Heart left ventricle (tissue), 16 donors: ENCODE results near the gene SCN4B. TPM values are rescaled to one million over a fixed set of nuclear protein-coding genes. Genes with fewer than 3 reads are reported as not detected.

Experiments
- ATAC-seq, 4 donors: fragments of 200-7000 bp; cut with Tn5 transposase; one replicate each; pipeline ENCODE4 v1.9.1; 2020 to 2022; ENCODE audit warnings: moderate library complexity in 4 of 4, mild to moderate bottlenecking in 3 of 4, moderate number of reproducible peaks in 1 of 4
- DNase-seq, 5 donors: peaks; one replicate each; pipeline ENCODE4 v3.0.0-alpha.2; 2020
- H3K27ac ChIP-seq, 12 donors: fragments of 200-600 bp; sonication (generic) in 4 of 12; one replicate each; pipeline versions ENCODE4 v1.5.0 to v1.8.0; 2016 to 2022; ENCODE audit warnings: mild to moderate bottlenecking in 2 of 12
- H3K27me3 ChIP-seq, 9 donors: fragments of 200-600 bp; sonication (generic) in 2 of 9; one replicate each; pipeline versions ENCODE4 v1.5.1 to v1.8.0; 2016 to 2022; ENCODE audit warnings: mild to moderate bottlenecking in 3 of 9
- H3K36me3 ChIP-seq, 9 donors: fragments of 200-600 bp; sonication (generic) in 2 of 9; one replicate each; pipeline versions ENCODE4 v1.5.0 to v1.8.0; 2018 to 2022; ENCODE audit warnings: mild to moderate bottlenecking in 2 of 9
- H3K4me1 ChIP-seq, 12 donors: fragments of 200-600 bp; sonication (generic) in 4 of 12; one replicate each; pipeline versions ENCODE4 v1.5.0 to v1.8.0; 2016 to 2022; ENCODE audit warnings: mild to moderate bottlenecking in 3 of 12
- H3K4me3 ChIP-seq, 12 donors: fragments of 200-600 bp; sonication (generic) in 4 of 12; one replicate each; pipeline versions ENCODE4 v1.5.0 to v1.8.0; 2017 to 2022; ENCODE audit warnings: mild to moderate bottlenecking in 9 of 12, moderate library complexity in 4 of 12
- H3K9me3 ChIP-seq, 12 donors: fragments of 200-600 bp; sonication (generic) in 4 of 12; one replicate each; pipeline versions ENCODE4 v1.5.0 to v1.8.0; 2016 to 2022; ENCODE audit warnings: mild to moderate bottlenecking in 1 of 12
- CTCF ChIP-seq, 12 donors: fragments of 200-600 bp; sonication (generic) in 4 of 12; IDR thresholded peaks; one replicate each; pipeline versions ENCODE4 v1.5.0 to v1.8.0; 2018 to 2022; ENCODE audit warnings: antibody characterized with exemption in 12 of 12, mild to moderate bottlenecking in 5 of 12
- POLR2A ChIP-seq, 2 donors: fragments of 450-650 bp; IDR thresholded peaks; one replicate each; pipeline ENCODE4 v1.6.1; 2017; ENCODE audit warnings: antibody characterized with exemption in 2 of 2, mild to moderate bottlenecking in 2 of 2, moderate library complexity in 2 of 2
- WGBS, 4 donors: extraction: QIAGEN DNeasy Blood & Tissue Kit in 2 of 4; methylation state at CpG; one replicate each; pipeline versions ENCODE4 v1.1.5 to v1.1.7; 2013 to 2018; 5-methylcytosine and 5-hydroxymethylcytosine counted together
- intact Hi-C, 10 donors: fragments of 100-400 bp; cut with DNase I; formaldehyde crosslinking; loops; one replicate each; pipeline versions ENCODE4 v1.11.1 to v1.14.2; 2022
- polyA plus RNA-seq, 2 donors: library from polyadenylated mRNA; stranded (reverse); fragments of 200-250 nt; gene quantifications; one replicate each; pipeline ENCODE4 v1.2.3, GENCODE V29; 2013
- total RNA-seq, 9 donors: library from RNA; depleted of rRNA in 2 of 9; stranded (reverse); fragments of >200 nt in 2 of 9; fragmentation: NEBNext Ultra II Directional in 3 of 9; extraction: Animal tissue kit (Norgen Biotek cat#: 25700) in 3 of 9; gene quantifications; one replicate each; pipeline versions ENCODE4 v1.1.0 to v1.2.4, GENCODE V29; 2016 to 2023
- donor health status: ischemic (EF 13 %, LVEDD 7.1; RV severe dilation, severe dysfunction).
- donor health status: healthy with polysubstance abuse.
- donor health status: DM: no; HTN: yes; CAD: no.
- donor health status: DM: no; HTN: no; CAD: no.
- donor health status: ischemic (EF 25% LVEDD 6.9; RV normal size, moderate dysfunction).
- donor health status: ischemic (EF 25% LVEDD 5.7; RV mildly dilated, moderate dysfunction).
- donor health status: healthy.
- donor health status: DM: yes; HTN: yes; CAD: no.
- donor health status: ischemic (EF 35%, LVEDD 5.7; RV mildly dilated, moderate dysfunction).
- donor health status: nonischemic (EF 11% LVEDD 7.7; RV severe dilation, severe dysfunction).
- donor health status: DM: yes; HTN: yes; CAD: no.
- donor health status: PGD.
- donor health status: ischemic (EF 29% LVEDD 5.4; RV normal size, mild dysfunction).
- donor health status: nonischemic (EF 23%, LVEDD 6.1; RV moderate dilation, normal function).

The SCN4B gene
- total and polyA plus RNA-seq, 11 donors: 2.1 to 16.9 (median 11.9) TPM

- Histone ChIP-seq H3K4me3 (peak within 1 kb of the TSS; percentile 31 to 80 (median 54)), H3K27ac (peak within 1 kb of the TSS; percentile 47 to 95 (median 88)), H3K36me3 (no peaks in the 10 kb centered on the region), H3K9me3 (no peaks in the 10 kb centered on the region), H3K4me1 (peaks cover 3 to 39% (median 20%) of the 10 kb centered on the region in 12 donors), H3K27me3 (peaks cover 0 to 3% (median 0%) of the 10 kb centered on the region in 9 donors)
- TF ChIP-seq CTCF (IDR thresholded peaks at IDR 0.05) (no peak), POLR2A (IDR thresholded peaks at IDR 0.05) (no peak)
- no peak for DNase-seq
- WGBS, 4 donors: 14 to 19% (median 16%) methylated on average over 14 of the region's 14 CpGs
- intact Hi-C loops: no loop called here
- ATAC-seq: peak; percentile 37 to 60 (median 48)
Measured at GRCh38 chr11:118175993-118176777, 23.6 kb upstream of the SCN4B start, which contains the start of gene SCN2B. TSS of gene SCN2B (minus strand) at chr11:118176639. CDS start at chr11:118176431, 208 bp downstream.

- Histone ChIP-seq H3K4me3 (peak overlapping the region; percentile 31 to 80 (median 54)), H3K4me1 (peaks cover 3 to 41% (median 20%) of the 10 kb centered on the region in 12 donors), H3K36me3 (no peaks in the 10 kb centered on the region), H3K27me3 (peaks cover 0 to 8% (median 0%) of the 10 kb centered on the region in 9 donors), H3K9me3 (no peaks in the 10 kb centered on the region), H3K27ac (peak overlapping the region; percentile 47 to 95 (median 88))
- ATAC-seq (peak; percentile 36 to 71 (median 65)), DNase-seq (peak in 2 of 5 donors; percentile 39 to 47)
- intact Hi-C loops: no loop called here
- TF ChIP-seq CTCF (IDR thresholded peaks at IDR 0.05) (no peak), POLR2A (IDR thresholded peaks at IDR 0.05) (peak in 1 of 2 donors; percentile 17)
- WGBS, 4 donors: 34 to 45% (median 43%) methylated on average over 13 of the region's 13 CpGs
Measured at GRCh38 chr11:118175031-118175992, 22.7 kb upstream of the SCN4B start.

- peaks cover 3 to 43% (median 18%) of the 10 kb centered on the region in 12 donors for H3K4me1 ChIP-seq
- no peak overlapping the region for H3K4me3 ChIP-seq
- TF ChIP-seq POLR2A (IDR thresholded peaks at IDR 0.05): no peak
- no peak for TF ChIP-seq CTCF (IDR thresholded peaks at IDR 0.05)
- WGBS, 4 donors: 80 to 89% (median 83%) methylated on average over 7 to 9 of the region's 9 CpGs
- H3K9me3 ChIP-seq: no peaks in the 10 kb centered on the region
- H3K27ac ChIP-seq: peak overlapping the region in 10 of 12 donors; percentile 47 to 95 (median 90)
- peaks cover 0 to 8% (median 0%) of the 10 kb centered on the region in 9 donors for H3K27me3 ChIP-seq
- DNase-seq (no peak), ATAC-seq (no peak)
- H3K36me3 ChIP-seq: no peaks in the 10 kb centered on the region
- intact Hi-C loops: no loop called here
Measured at GRCh38 chr11:118174006-118174567, 21.5 kb upstream of the SCN4B start.
